HG02840 (cell line): ENCODE measurements around the gene CUEDC1.
"Not testable (repeated sequence)": the region's sequence is repeated elsewhere in the genome, so short reads cannot be mapped to it uniquely, and the experiment has no call there.

ENCODE experiments used
- ATAC-seq: cut with Tn5 transposase; IDR thresholded peaks from one replicate; pipeline ENCODE4 v1.9.1; 2021; ENCODE audit warnings: mild to moderate bottlenecking, moderate library complexity, moderate number of reproducible peaks; ENCODE audit not compliant: unreplicated experiment, low FRiP score

Gene CUEDC1

DNA sequence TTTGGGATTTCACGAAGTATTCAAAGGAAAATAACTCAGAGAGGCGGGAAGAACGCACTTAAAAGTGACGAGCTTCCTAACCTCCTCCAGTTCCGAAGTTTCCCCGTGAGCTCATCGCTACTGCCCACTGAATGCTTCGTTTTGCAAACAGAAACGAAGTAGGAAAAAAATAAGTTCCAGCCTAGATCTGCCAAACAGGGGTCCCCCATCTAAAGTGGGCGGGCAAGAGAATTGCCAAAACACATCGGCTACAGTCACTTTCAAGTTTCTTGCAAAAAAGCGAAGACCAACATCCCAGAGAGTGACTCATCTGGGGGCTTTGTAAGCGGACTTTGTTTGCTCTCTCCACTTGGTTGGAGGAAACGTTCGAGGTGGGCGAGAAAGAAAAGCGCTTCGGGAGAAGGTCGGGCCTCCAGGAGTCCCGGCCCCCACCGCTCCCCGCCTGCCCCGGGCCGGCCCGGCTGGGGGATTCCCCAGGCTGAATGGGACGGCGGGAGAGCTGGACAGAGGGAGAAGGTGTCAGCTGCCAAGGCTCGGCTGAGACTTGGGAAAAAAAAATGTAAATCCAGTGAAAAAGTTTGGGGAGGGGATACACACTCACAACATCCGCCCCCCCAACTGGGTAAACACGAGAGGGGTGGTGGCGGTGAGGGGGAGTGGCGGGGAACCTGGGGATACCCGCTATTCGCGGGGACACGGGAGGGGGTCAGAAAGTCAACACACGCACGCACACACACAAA lies 31.8 kb upstream of the CUEDC1 start:
- peak; percentile 8 for ATAC-seq

- no peak for ATAC-seq
Observed at GRCh38 chr17:57985675-57985974, 30.4 kb upstream of the CUEDC1 start.

GRCh38 chr17:57984936-57985674 lies 29.9 kb upstream of the CUEDC1 start:
- no peak for ATAC-seq

GRCh38 chr17:57984261-57984890 lies 29.2 kb upstream of the CUEDC1 start:
- ATAC-seq = no peak

GRCh38 chr17:57983446-57983845 lies 28.2 kb upstream of the CUEDC1 start:
- ATAC-seq = no peak

DNA sequence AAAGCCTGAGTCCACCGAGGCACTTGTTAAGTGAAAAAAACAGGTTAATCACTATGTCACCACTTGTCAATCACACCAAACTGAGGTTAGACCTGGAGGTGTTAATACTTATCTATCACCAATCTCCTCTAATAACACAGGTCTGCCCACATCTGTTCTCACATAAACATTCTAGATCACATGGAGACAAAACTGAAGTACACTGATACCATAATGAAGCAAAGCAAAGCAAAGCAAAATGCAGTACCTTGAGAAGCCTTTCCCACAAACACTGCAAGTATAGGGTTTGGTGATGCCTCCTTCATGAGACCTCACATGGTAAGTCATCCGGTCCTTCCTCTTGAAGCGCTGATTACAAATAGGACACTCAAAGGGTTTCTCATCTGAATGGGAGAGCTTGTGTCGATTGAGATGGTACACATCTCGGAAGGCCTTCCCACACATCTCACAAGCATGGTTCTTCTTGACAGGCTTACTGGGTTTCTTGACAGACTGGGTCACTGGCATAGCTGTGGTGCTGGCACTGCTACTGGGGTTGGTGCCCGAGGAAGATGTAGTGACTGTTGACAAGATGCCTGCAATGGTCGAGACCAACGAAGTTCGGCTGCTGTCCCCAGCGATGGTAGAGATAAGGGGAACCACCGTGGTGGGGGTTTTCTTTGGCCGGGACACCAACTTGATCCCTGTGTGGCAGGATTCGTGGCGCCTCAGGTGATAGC lies 27.4 kb upstream of the CUEDC1 start:
- no peak for ATAC-seq

DNA sequence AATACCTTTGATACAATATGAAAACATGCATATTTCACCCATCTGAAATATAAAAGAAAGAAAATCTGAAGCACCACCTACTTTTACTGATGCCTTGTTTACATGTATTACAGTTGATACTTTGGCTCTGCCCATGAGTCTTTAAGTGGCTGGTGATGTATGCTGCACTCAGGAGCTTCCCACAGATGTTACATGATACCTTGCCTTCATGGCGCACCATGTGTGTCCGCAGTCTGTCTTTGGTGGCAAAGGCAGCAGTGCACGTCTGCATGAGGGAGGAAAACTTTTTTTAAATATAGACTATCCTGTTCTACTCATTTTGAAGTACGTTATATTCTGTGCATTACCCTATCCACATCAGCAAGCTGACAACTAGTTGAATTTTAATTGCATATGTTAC lies 25.3 kb upstream of the CUEDC1 start:
- no peak for ATAC-seq

DNA sequence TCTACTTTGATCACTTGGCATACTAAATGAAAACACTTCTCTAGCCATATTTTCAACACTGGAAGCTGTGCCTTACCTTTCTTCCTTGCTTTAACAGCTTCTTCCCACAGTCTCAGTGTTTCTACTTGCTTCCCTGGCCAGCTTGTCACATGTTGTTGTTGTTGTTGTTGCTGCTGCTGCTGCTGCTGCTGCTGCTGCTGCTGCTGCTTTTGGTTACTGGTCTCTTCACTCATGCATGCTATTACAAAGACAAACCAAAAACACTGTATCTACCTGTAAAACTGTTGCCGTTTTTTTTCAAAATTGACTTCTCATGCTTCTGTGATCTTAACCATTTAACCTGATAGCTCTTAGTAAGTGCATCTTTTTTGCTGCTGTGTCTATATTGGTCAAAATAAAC lies 23.9 kb upstream of the CUEDC1 start:
- no peak for ATAC-seq

DNA sequence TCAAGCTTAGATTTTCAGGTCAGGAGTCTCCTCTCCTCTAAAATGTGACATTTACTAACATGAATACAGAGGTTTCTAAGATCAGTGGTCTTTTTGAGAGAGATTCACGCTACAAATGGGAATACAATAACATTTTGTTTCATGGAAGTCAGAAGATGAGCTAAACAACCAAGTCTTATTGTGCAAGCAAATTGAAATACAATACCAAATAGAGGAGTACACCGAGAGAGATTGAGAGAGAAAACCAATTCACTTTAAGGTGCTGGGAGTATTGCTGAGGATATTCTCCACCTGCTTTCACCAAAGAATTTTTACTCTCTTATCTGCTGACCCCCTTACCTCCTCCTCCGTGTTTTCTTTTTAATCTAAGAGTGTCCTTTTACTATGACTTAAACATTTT lies 21.4 kb upstream of the CUEDC1 start:
- no peak for ATAC-seq

- no peak for ATAC-seq
Observed at GRCh38 chr17:57975044-57975443, 19.8 kb upstream of the CUEDC1 start.

- not testable (repeated sequence) for ATAC-seq
Observed at GRCh38 chr17:57974053-57974824, 19.0 kb upstream of the CUEDC1 start.

GRCh38 chr17:57972151-57972550 lies 16.9 kb upstream of the CUEDC1 start:
- no peak for ATAC-seq

- ATAC-seq = no peak
Observed at GRCh38 chr17:57971572-57971971, 16.4 kb upstream of the CUEDC1 start.

- ATAC-seq = no peak
Observed at GRCh38 chr17:57970710-57971109, 15.5 kb upstream of the CUEDC1 start.

- no peak for ATAC-seq
Observed at GRCh38 chr17:57968456-57968855, 13.2 kb upstream of the CUEDC1 start.

GRCh38 chr17:57966875-57967274 lies 11.7 kb upstream of the CUEDC1 start:
- ATAC-seq = no peak

DNA sequence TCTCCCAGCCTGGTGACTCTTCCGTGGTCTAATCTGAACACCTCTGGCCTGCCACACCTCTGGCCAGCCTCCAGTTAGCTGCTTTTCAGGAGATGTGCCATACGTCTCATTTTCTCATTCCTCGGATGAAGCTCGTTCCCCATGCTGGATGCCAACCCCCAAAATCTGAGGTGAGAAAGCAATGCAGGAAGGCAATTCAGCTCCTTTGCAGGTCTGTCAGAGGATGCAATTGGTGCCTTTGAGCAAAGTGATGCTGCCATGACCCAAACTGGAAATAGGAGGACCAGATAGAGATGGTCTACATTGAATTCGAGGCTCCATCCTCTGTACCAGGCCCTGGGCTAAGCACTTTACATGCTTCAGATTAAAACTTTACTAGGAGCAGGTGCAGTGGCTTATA lies 11.0 kb upstream of the CUEDC1 start:
- no peak for ATAC-seq

- ATAC-seq = no peak
Observed at GRCh38 chr17:57965521-57966160, 10.4 kb upstream of the CUEDC1 start.

- no peak for ATAC-seq
Observed at GRCh38 chr17:57963149-57963511, 7.9 kb upstream of the CUEDC1 start.
